Dermis microvascular lymphatic vessel endothelial cell (primary cell): ENCODE results near the gene ZNF780B. TPM values are rescaled to one million over a fixed set of nuclear protein-coding genes. Genes with fewer than 3 reads are reported as not detected.
"Not testable (repeated sequence)": the region's sequence is repeated elsewhere in the genome, so short reads cannot be mapped to it uniquely, and the experiment has no call there.

Source experiments
- DNase-seq, 2 donors: peaks; one replicate each; pipeline versions ENCODE4 v3.0.0 to v3.0.0-alpha.2; 2010; ENCODE audit warnings: low read depth in 2 of 2
- total RNA-seq: library from RNA; depleted of rRNA; stranded (reverse); fragments of >200 nt; gene quantifications from 2 replicates; pipeline ENCODE4 v1.2.1, GENCODE V29; 2014

ZNF780B gene
- total RNA-seq, 1 donor from 2014 or later: 6.7 TPM

DNA sequence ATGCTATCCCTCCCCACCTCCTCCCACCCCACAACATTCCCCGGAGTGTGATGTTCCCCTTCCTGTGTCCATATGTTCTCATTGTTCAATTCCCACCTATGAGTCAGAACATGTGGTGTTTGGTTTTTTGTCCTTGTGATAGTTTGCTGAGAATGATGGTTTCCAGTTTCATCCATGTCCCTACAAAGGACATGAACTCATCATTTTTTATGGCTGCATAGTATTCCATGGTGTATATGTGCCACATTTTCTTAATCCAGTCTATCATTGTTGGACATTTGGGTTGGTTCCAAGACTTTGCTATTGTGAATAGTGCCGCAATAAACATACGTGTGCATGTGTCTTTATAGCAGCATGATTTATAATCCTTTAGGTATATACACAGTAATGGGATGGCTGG lies 18.0 kb downstream of the ZNF780B start:
- DNase-seq: not testable (repeated sequence)

DNA sequence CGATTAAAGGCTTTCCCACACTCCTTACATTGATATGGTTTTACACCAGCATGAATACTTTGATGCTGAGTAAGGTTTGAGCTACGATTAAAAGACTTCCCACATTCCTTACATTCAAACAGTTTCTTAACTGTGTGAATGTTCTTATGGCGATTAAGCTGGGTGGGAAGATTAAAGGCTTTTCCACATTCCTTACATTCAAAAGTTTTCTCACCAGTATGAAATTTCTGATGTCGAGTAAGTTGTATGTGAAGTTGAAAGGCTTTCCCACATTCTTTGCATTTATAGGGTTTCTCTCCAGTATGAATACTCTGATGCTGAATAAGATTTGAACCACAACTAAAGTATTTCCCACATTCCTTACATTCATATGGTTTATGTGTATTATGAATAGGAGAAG lies 20.0 kb downstream of the ZNF780B start:
- DNase-seq: no peak

DNA sequence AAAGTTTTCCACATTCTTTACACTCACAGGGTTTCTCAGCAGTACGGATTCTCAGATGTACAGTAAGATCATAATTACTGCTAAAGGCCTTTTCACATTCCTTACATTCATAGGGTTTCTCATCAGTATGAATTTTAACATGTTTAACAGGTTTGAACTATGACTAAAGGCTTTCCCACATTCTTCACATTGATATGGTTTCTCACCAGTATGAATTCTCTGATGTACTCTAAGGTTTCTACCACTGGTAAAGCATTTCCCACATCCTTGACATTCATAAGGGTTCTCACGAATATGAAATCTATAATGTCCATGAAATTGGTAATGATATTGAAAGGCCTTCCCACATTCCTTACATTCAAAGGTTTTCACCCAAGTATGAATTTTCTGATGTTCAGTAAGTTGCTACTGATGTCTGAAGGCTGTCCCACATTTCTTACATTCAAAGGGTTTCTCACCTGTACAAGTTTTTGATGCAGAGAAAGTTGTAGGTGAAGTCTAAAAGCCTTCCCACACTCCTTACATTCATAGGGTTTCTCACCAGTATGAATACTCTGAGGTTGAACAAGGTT lies 22.0 kb downstream of the ZNF780B start:
- no peak for DNase-seq

- DNase-seq: no peak
These were observed 29.4 kb downstream of the ZNF780B start for GRCh38 chr19:40026597-40026970.

- DNase-seq: no peak
These were observed 30.0 kb downstream of the ZNF780B start for GRCh38 chr19:40025938-40026596.

- no peak for DNase-seq
These were observed 32.1 kb downstream of the ZNF780B start for GRCh38 chr19:40023969-40024368.

- no peak for DNase-seq
These were observed 42.0 kb downstream of the ZNF780B start for GRCh38 chr19:40013991-40014390.

DNA sequence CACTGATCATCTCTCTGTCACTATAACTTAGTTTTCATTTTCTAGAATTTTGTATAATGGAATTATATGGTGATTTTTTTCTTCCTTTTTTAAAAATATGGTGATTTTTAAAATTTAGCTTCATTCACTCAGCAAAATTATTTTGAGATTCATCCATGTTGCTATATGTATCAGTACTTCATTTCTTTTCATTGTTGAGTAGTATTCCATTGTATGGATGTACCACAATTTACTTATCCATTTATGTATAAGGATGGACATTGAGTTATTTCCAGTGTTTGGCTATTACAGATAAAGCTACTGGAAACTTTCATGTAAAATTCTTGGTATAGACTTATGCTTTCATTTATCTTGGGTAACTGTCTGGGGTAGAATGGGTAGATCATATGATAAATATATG lies 46.4 kb downstream of the ZNF780B start:
- DNase-seq: no peak

- DNase-seq: peak; percentile 21 to 96
These were observed 49.7 kb downstream of the ZNF780B start for GRCh38 chr19:40006273-40006691.

GRCh38 chr19:40005691-40006272 lies 50.2 kb downstream of the ZNF780B start:
- no peak for DNase-seq

- no peak for DNase-seq
These were observed 57.5 kb downstream of the ZNF780B start for GRCh38 chr19:39998501-39998900.

GRCh38 chr19:39997638-39998216 lies 58.3 kb downstream of the ZNF780B start:
- no peak for DNase-seq

DNA sequence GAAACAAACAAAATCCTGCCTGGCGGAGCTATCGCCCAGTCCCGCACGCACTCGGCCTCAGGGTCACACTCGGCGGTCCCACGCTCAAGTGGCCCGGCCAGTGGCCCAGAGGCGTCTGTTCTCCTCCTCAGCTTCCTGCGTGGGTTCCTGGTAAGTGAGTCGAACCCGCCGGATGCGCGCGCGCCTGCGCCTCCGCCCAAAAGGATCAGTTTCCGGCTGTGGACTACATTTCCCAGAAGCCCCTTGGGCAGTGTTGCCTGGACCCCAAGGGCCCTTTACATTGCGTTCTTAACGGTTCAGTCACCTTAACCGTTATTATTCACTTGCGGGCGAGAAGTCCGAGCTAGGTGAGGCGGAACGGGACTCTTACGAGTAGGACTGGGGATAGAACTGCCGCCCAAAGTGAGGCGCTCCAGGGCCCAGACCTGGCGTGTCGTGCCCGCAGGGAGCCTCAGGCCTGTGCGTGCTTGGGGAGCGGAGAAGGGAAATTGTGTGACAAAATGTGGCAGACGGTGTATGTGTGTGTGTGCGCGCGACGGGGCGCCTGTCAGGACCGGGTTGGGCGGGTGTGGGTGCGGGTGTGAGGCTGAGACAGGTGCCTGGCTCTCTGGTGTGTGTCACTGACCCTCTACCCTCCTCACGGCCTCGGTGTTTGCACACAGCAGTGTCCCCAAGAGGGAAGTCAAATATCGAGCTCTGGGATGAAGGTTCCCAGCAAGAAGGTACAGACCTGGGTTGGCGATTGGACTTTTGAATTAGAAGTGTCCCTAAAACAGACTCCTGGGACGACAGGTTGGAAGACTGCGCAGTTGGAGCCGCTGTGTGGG lies 59.0 kb downstream of the ZNF780B start, which contains the start of gene ZNF546:
Gene ZNF546 (plus strand): TSS at position 250 of the 827 bp plus-strand sequence. CDS start 1,267 bp downstream, outside the sequence.
- peak; percentile 56 to 94 for DNase-seq

- DNase-seq: peak; percentile 28 to 60
These were observed 59.7 kb downstream of the ZNF780B start for GRCh38 chr19:39996218-39996810.

- no peak for DNase-seq
These were observed 60.2 kb downstream of the ZNF780B start for GRCh38 chr19:39995794-39996193.

GRCh38 chr19:39994361-39994760 lies 61.7 kb downstream of the ZNF780B start:
- no peak for DNase-seq

DNA sequence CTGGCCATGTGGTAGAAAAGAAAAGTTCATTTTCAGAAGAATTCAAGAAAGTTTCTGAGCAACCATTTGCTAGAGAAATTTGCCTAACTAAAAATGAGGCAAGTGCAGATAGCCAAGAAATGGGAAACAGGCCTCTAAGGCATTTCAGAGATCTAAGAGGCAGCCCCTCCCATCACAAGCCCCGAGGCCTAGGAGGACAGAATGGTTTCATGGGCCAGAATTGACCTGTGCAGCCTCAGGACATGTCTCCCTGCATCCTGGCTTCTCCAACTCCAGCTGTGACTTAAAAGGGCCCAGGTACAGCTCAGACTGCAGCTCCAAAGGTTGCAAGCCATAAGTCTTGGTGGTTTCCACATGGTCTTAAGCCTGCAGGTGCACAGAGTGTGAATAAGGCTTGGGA lies 62.4 kb downstream of the ZNF780B start:
- no peak for DNase-seq

- no peak for DNase-seq
These were observed 68.4 kb downstream of the ZNF780B start for GRCh38 chr19:39987596-39987995.

GRCh38 chr19:39987167-39987566 lies 68.9 kb downstream of the ZNF780B start:
- DNase-seq: no peak

- DNase-seq: no peak
These were observed 69.4 kb downstream of the ZNF780B start for GRCh38 chr19:39986643-39987042.

DNA sequence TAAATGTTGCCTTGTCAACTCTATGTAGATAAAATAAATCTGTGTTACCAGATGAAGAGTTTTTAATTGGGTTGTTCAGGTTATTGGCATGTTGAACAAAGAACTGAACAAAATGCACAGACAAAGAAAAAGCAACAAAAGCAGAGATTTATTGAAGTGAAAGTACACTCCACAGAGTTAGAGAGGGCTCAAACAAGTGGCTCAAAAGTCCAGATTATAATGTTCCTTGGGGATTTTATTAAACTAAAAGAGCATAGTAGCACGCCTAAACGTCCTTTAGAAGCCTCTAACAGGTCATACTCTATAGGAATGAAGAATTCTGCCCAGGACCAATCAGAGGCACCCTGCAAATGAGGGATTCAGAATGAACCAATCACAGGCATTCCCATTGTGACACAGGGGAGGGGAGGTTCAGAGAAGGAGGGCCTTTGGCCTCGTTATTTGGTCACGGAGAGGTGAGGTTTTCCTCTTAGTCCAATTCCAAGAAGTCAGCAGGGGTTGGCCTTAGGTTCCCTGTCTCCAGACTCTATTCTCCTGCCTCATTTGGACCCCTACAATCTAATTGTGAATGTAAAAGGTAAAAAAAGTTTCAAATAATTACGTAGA lies 72.2 kb downstream of the ZNF780B start:
- DNase-seq: no peak
